DOHH2 (cell line): ENCODE results near the gene FBXW10.
"Not testable (repeated sequence)": the region's sequence is repeated elsewhere in the genome, so short reads cannot be mapped to it uniquely, and the experiment has no call there.

ENCODE experiments used
- CTCF ChIP-seq: fragments of 200-600 bp; sonication (generic); IDR thresholded peaks from one replicate; pipeline ENCODE4 v1.5.1; 2014; ENCODE audit warnings: antibody characterized with exemption, mild to moderate bottlenecking, low read depth, low read length; ENCODE audit not compliant: poor library complexity, severe bottlenecking
- EZH2phosphoT487 ChIP-seq: fragments of 200-600 bp; sonication (generic); IDR thresholded peaks from 2 replicates; pipeline ENCODE4 v1.6.1; 2017; ENCODE audit warnings: borderline replicate concordance, mild to moderate bottlenecking, antibody characterized with exemption, low read length, moderate library complexity, mixed read lengths

- not testable (repeated sequence) for TF ChIP-seq CTCF, EZH2phosphoT487
These were observed 37.3 kb downstream of the FBXW10 start, which contains the start of gene TVP23B for GRCh38 chr17:18780991-18781718.
